COR-L47 (cell line): ENCODE measurements around the gene C6orf47.
"Not testable (repeated sequence)": the region's sequence is repeated elsewhere in the genome, so short reads cannot be mapped to it uniquely, and the experiment has no call there.

Source experiments
- DNase-seq: peaks from one replicate; lab custom pipeline; 2025; lab: John Stamatoyannopoulos, UW

Gene C6orf47

GRCh38 chr6:31660381-31661261 lies at the start of gene C6orf47:
C6orf47 (minus strand) TSS chr6:31660778; CDS start chr6:31659947, 831 bp downstream.
- DNase-seq, result peak; percentile 74

- DNase-seq, result not testable (repeated sequence)
These were observed 48.6 kb upstream of the C6orf47 start for GRCh38 chr6:31709157-31709556.

- no peak for DNase-seq
These were observed 47.6 kb upstream of the C6orf47 start for GRCh38 chr6:31708224-31708623.

GRCh38 chr6:31707701-31708100 lies 47.1 kb upstream of the C6orf47 start:
- no peak for DNase-seq

- no peak for DNase-seq
These were observed 46.0 kb upstream of the C6orf47 start, which contains the start of gene LY6G6F for GRCh38 chr6:31706599-31706998. LY6G6F (plus strand) TSS chr6:31706866; CDS start chr6:31706907, 41 bp downstream.

GRCh38 chr6:31705931-31706330 lies 45.4 kb upstream of the C6orf47 start:
- DNase-seq, result no peak

- DNase-seq, result peak; percentile 96
These were observed 42.5 kb upstream of the C6orf47 start, which contains the start of gene ABHD16A for GRCh38 chr6:31702819-31703716. ABHD16A (minus strand) TSS chr6:31703324; CDS start chr6:31703281, 43 bp downstream.

GRCh38 chr6:31702405-31702818 lies 41.8 kb upstream of the C6orf47 start:
- no peak for DNase-seq

- DNase-seq, result no peak
These were observed 41.3 kb upstream of the C6orf47 start for GRCh38 chr6:31701666-31702404.

GRCh38 chr6:31700740-31701401 lies 40.3 kb upstream of the C6orf47 start:
- no peak for DNase-seq

- DNase-seq, result no peak
These were observed 37.0 kb upstream of the C6orf47 start for GRCh38 chr6:31697555-31697954.

- no peak for DNase-seq
These were observed 33.0 kb upstream of the C6orf47 start for GRCh38 chr6:31693535-31693934.

GRCh38 chr6:31692886-31693285 lies 32.3 kb upstream of the C6orf47 start:
- no peak for DNase-seq

GRCh38 chr6:31692353-31692752 lies 31.8 kb upstream of the C6orf47 start:
- no peak for DNase-seq

- no peak for DNase-seq
These were observed 31.1 kb upstream of the C6orf47 start for GRCh38 chr6:31691564-31692108.

- DNase-seq, result no peak
These were observed 30.5 kb upstream of the C6orf47 start for GRCh38 chr6:31691078-31691463.

- DNase-seq, result no peak
These were observed 29.9 kb upstream of the C6orf47 start for GRCh38 chr6:31690231-31691077.

- DNase-seq, result no peak
These were observed 28.9 kb upstream of the C6orf47 start for GRCh38 chr6:31689249-31690110.
